ENCODE measurements around the gene TFRC.
"Not testable (repeated sequence)": the region's sequence is repeated elsewhere in the genome, so short reads cannot be mapped to it uniquely, and the experiment has no call there.

Gene TFRC

DNA sequence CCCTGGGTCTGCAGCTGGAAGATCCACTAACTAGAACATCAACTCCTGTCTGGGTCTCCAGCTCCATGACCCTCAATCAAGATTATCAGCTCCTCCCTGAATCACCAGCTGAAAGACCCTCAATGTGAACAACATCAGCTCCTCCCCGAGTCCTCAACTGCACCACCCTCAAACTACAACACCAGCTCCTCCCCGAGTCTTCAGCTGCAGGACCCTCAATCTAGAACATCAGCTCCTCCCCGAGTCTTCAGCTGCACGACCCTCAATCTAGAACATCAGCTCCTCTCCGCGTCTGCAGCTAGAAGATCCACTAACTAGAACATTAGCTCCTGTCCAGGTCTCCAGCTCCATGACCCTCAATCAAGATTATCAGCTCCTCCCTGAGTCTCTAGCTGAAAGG lies 79.2 kb downstream of the TFRC start:
- DNase-seq = not testable (repeated sequence)

DNA sequence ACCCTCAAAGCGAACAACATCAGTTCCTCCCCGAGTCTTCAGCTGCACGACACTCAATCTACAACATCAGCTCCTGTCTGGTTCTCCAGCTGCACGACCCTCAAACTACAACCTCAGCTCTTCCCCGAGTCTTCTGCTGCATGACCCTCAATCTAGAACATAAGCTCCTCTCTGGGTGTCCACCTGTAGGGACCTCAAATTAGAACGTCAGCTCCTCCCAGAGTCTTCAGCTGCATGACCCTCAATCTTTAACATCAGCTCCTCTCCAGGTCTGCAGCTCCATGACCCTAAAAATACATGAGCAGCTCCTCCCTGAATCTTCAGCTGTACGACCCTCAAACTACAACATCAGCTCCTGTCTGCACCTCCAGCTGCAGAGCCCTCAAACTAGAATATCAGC lies 80.7 kb downstream of the TFRC start:
- not testable (repeated sequence) for DNase-seq

DNA sequence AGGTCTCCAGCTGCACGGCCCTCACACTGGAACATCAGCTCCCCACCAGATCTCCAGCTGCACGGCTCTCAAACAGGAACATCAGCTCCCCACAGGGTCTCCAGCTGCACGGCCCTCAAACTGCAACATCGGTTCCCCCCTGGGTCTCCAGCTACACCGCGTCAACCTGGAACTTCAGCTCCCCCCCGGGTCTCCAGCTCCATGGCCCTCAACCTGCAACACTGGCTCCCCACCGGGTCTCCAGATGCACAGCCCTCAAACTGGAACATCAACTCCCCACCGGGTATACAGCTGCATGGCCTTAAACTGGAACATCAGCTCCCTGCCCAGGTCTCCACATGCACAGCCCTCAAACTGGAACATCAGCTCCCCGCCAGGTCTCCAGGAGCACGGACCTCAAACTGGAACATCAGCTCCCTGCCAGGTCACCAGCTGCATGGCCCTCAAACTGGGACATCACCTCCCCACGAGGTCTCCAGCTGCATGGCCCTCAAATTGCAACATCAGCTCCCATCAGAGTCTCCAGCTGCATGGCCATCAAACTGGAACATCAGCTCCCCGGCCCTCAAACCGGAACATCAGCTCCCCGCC lies 81.4 kb downstream of the TFRC start:
- DNase-seq = not testable (repeated sequence)

DNA sequence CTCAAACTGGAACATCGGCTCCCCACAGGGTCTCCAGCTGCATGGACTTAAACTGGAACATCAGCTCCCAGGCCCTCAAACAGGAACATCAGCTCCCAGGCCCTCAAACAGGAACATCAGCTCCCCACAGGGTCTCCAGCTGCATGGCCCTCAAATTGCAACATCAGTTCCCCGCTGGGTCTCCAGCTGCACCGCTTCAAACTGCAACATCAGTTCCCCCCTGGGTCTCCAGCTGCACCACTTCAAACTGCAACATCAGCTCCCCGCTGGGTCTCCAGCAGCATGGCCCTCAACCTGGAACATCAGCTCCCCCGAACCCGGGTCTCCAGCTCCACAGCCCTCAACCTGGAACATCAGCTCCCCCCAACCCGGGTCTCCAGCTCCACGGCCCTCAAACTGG lies 82.0 kb downstream of the TFRC start:
- no peak for DNase-seq

Measured in activated CD4-positive, alpha-beta T cell treated with anti-CD3 and anti-CD28 coated beads for 4 hours (primary cell).